Activated gamma-delta T cell treated with anti-CD3 and anti-CD28 coated beads, Interleukin-2, amount 50 U/mL, for 16 hours (primary cell): Measurements from ENCODE around the gene ARHGAP26.

Experiments
- DNase-seq: peaks from one replicate; pipeline ENCODE4 v3.0.0-alpha.2; 2020; ENCODE audit warnings: low read depth

ARHGAP26 gene

DNA sequence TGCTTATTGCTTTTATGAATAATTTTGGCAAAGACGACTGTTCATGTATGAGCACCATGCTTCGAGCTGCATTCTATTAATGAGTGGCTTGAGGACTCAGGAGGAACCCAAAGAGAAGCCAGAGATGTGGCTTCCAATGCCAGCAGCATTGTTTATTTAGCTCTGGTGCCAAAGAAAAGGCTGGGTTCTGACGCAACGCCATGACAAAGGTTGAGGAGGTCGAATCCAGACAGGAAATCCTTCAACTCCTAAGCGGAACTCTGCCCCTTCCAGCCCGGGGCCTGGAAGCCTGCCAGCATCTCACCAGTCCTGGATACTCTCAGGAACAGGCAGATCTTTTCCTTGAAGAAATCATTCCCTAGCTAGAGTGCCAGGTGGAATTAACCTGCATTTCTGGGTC lies 104.4 kb downstream of the ARHGAP26 start:
- no peak for DNase-seq

DNA sequence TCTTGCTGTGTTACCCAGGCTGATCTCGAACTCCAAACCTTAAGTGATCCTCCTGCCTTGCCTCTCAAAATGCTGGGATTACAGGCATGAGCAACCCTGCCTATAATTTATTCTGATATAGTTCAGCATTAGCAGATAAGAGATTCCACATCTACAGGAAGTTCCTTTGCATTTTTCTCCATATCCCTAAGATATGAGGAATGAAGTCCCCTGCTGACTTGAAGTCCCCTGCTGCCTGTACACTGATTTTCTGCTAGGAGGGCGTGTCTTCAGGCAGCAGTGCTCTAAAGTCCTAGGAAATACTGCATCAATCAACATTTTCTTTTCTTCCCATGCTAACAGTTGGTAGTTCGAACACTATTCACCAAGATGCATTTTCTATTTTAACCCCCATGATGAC lies 105.8 kb downstream of the ARHGAP26 start:
- no peak for DNase-seq

DNA sequence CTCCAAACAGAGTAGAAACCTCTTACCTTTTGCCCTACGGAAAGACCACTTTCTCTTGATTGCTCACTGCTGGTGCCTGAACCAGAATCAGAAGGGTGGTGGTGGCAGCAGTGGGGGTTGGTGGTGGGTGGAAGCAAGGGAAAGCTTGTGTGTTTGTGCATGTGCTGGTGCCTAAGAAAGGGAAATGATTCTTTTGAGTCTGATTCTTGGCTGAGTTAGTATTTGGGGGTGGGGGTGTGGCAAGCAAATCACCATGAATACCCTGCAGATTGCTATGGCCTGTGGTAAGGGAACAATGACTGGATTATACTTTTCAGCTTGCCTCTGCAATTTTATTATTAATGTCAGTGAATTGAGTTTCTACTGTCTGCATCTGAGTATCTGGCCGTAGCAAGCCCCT lies 106.6 kb downstream of the ARHGAP26 start:
- no peak for DNase-seq

- DNase-seq, result no peak
Measured at GRCh38 chr5:142878111-142878510, 107.9 kb downstream of the ARHGAP26 start.

DNA sequence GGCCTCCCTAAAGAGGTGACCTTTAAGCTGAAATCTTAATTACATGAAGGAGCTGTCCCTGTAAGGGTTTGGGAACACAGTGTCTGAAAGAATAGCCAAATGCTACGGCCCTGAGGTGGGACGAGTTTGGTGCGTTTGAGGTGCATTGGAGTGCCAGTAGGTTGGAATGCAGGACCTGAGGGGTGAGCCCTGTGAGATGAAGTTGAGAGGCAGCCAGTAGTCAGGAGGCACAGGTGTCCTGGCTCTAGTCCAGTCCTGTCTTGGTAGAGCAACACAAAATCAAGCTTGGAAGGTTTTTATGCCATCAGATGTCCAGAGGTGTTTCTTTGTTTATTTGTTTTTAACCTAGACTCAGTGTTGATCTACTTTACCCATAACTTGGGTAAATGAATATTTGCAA lies 108.5 kb downstream of the ARHGAP26 start:
- no peak for DNase-seq

- DNase-seq, result no peak
Measured at GRCh38 chr5:142881076-142881783, 111.1 kb downstream of the ARHGAP26 start.

GRCh38 chr5:142881784-142882126 lies 111.6 kb downstream of the ARHGAP26 start:
- no peak for DNase-seq

GRCh38 chr5:142883025-142883424 lies 112.8 kb downstream of the ARHGAP26 start:
- no peak for DNase-seq

- DNase-seq, result no peak
Measured at GRCh38 chr5:142883438-142883837, 113.3 kb downstream of the ARHGAP26 start.

DNA sequence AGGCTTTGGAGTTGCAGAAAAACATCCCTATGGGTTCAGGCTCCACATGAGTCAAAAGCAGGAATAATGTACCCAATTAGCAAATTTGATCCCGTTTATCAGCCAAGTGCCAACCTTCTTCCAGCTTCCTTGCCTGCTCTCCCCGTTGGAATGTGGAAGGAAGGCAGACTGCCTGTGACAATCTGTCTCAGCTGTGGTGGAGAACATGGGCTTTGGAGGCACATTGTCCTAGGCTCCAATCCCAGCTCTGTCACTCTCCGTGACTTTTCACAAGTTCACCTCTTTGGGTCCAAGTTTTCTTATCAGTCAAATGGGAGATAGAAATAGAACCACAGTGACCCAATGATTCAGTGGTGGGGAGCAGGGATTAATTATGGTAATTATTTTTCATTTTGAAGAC lies 113.9 kb downstream of the ARHGAP26 start:
- no peak for DNase-seq

DNA sequence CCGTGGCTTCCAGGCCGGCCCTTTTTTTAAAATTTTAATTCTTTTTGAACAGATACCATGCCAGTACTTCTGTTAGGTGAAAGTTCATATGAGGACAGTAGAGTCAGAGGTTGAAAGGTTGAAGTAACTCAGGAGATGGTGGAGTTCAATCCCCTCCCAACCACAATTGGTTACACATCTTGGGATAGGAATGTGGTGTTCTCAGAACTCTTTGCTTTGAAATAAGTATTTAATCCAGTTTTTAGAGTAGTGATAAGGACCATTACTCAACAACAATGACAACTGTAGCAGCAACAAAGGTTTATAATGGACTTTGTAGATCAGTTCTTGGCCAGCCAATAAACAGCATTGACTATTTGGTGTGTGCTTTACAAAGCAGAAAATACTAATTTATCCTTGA lies 116.0 kb downstream of the ARHGAP26 start:
- DNase-seq, result no peak

DNA sequence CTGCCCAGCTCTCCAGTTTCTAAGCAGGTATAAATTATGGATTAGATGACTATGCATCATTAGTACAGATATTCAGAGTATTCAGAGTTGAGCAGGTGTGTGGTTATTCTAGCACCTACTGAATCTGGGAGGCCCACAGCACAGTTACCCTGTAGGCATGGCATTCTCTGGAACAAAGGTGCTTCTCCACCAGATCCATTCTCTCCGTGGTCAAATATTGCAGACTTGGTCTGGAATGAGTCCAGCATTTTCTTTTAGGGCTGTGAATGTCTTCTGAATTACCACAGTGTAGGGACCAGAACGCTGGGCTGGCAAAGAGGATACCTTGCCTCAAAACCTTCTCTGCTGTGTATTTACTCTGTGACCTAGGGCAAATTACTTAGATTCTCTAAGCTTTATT lies 116.8 kb downstream of the ARHGAP26 start:
- DNase-seq, result no peak

GRCh38 chr5:142888469-142889085 lies 118.4 kb downstream of the ARHGAP26 start:
- no peak for DNase-seq

DNA sequence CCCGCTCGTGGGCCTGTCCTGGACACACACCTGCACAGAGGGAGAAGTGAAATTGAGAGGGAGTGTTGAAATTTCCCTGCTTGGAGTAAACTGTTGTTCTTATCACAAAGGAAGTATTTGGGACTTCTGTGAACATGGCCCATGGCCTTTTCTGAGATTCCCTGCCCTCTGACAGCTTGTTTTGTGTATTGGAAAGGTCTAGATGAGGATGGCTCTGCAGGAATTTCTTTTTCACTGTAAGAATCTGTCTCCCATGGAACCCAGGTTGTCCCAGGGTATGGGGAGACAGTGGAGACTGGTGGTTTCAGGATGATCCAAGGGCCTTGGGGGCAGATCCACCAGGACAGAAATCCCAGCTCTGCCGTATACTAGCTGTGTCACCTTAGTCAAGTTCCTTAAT lies 121.8 kb downstream of the ARHGAP26 start:
- no peak for DNase-seq

DNA sequence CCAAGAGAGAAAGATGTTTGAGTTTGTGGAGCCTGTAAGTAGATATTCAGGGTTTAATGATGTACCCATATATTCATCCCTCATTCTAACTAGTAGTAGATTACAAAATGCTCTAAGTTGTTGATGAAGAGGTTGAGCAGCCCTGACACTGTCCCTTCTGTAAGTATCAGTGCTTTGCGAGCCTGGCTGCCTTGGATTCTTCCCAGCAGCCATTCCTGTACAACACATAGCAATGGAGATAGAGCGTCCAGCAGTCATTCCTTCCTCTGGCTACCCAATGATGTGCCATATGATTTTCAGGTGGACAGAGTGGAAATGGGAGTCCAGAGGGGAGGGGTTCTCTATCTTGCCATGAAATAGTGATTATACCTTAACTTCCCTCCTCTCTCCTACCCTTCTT lies 124.1 kb downstream of the ARHGAP26 start:
- DNase-seq, result no peak

GRCh38 chr5:142894749-142895148 lies 124.6 kb downstream of the ARHGAP26 start:
- no peak for DNase-seq

- no peak for DNase-seq
Measured at GRCh38 chr5:142896325-142897007, 126.3 kb downstream of the ARHGAP26 start.

DNA sequence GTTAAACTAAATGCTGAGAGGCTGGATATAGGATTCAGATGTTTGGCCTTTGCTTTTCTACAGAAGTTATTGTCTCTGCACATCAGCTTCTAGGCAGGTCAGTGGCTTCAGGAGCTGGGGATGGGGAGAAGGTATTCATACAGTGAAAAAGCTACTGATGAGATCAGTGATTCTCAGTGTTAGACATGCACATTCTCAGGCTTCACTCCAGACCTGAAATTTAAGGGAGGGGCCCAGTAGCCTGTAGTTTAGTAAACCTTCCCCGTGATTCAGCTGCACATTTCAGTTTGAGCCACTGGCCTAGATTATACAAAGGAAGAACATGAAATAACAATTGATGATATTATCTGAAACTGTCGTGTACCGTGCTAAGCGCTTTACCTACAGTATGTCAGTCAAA lies 127.2 kb downstream of the ARHGAP26 start:
- DNase-seq, result no peak

- DNase-seq, result no peak
Measured at GRCh38 chr5:142900927-142901326, 130.8 kb downstream of the ARHGAP26 start.

- no peak for DNase-seq
Measured at GRCh38 chr5:142901476-142902185, 131.5 kb downstream of the ARHGAP26 start.

DNA sequence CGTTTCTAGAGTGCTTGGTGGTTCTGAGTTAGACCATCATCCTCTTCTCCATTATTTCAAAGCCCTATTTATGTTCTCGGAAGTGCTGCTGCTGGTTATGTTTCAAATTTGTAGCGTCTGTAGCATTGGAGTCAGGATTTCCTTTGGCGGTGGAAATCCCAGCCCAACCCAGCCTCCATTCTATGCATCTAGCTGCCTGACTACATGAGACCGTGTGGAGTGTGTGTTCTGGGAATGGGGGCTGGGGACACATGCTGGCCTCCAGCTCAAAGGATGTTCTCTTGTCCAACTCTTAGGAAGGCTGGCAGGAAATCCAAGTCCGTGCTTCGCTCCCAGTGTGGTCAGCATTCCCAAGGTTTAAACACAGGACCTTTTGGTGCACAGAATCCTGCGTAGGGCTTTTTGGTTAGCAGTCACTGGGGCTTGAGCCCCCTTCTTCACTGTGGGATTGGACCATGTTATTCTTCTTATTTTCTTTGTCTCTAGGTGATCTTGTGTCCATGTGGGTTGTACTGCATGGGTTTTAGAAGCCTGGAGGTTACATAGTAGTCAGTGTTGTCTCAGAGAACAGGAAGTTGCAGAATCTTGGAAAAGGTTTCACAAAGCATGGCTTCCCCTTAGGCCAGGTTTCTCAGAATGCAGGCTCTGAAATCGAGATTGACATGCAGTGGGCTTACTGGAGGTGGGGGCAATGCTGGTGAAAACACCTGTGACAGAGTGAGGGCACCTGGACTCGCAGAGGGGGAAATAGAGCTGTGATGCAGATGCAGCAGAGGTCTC lies 132.2 kb downstream of the ARHGAP26 start:
- no peak for DNase-seq

GRCh38 chr5:142904416-142904815 lies 134.2 kb downstream of the ARHGAP26 start:
- DNase-seq, result no peak
